GM18508 (cell line): ENCODE results near the gene IFIT3.
A peak's percentile ranks its signal among the peaks of the same experiment; 100 is the strongest.
"Not testable (repeated sequence)": the region's sequence is repeated elsewhere in the genome, so short reads cannot be mapped to it uniquely, and the experiment has no call there.

Source experiments
- ATAC-seq: cut with Tn5 transposase; IDR thresholded peaks from one replicate; pipeline ENCODE4 v1.9.1; 2021; ENCODE audit warnings: moderate number of reproducible peaks; ENCODE audit not compliant: insufficient read depth, unreplicated experiment

Gene IFIT3, protein sequence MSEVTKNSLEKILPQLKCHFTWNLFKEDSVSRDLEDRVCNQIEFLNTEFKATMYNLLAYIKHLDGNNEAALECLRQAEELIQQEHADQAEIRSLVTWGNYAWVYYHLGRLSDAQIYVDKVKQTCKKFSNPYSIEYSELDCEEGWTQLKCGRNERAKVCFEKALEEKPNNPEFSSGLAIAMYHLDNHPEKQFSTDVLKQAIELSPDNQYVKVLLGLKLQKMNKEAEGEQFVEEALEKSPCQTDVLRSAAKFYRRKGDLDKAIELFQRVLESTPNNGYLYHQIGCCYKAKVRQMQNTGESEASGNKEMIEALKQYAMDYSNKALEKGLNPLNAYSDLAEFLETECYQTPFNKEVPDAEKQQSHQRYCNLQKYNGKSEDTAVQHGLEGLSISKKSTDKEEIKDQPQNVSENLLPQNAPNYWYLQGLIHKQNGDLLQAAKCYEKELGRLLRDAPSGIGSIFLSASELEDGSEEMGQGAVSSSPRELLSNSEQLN

DNA sequence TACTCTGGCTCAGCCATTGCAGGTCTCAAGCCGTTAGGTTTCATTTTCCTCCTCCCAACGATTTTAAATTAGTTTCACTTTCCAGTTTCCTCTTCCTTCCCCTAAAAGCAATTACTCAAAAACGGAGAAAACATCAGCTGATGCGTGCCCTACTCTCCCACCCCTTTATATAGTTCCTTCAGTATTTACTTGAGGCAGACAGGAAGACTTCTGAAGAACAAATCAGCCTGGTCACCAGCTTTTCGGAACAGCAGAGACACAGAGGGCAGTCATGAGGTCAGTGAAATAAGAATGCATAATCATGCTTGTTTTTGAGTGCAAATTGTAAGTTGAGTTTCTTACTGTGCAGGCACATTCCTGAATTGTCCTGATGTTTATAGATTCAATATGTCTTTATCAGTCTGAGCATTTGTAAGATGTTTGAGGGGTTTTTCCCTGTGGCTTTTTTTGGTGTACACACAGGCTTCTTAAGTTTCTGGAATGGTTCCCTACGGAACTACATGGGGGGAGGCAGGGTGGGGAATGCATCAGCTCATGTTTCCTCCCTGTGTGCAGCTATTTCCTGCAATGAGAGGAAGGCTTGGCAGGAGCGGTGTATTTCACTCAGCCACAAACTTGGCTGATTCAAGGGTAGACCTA lies at the start of gene IFIT3:
Gene IFIT3 (plus strand): TSS at position 195 of the 639 bp plus-strand sequence. CDS start 77 bp downstream, at position 272.
- peak; percentile 26 for ATAC-seq

DNA sequence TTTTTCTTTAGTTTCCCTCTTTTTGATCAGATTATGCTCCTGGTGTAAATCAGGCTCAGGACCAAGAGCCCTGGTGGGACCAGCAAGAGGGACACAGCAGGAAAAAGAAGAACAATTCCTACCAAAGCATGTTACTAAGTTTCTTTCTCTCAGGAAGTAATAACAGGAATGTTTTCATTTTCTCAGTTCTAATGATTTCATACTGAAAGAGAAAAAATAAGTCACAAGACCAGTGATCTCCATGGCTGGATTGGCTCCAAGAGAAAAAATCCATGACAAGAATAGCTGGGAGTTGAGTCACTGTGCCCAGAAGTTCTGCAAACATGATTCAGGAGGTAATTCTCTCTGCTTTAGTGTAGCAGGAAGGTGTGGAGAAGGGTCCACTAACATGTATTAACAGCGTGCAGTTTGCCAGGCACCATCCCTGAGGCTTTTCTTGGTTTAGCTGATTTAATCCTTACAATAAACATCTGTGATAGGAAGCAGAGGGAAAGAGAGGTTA lies 49.7 kb upstream of the IFIT3 start:
- no peak for ATAC-seq

GRCh38 chr10:89278900-89279392 lies 48.9 kb upstream of the IFIT3 start:
- ATAC-seq, result no peak

DNA sequence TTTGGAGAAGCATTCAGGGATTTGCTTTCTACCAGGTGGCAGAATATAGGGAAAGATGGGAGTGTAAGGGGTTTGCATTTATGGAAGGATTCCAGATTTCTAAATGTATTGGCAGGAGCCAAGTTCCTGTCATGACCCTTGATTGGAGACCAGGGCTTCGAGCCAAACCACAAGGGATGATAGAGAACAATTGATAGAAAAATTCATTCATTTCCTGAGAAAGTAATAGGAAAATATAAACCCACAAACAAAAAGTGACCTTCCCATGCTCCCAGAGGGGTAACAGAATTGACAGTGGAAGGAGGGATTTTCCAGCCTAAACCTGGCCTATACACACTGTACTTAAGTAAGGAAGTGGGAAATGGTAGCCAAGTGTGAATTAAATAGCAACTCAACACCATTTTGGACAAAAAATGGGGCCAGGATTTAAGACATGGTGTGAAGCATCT lies 48.4 kb upstream of the IFIT3 start:
- ATAC-seq, result no peak

DNA sequence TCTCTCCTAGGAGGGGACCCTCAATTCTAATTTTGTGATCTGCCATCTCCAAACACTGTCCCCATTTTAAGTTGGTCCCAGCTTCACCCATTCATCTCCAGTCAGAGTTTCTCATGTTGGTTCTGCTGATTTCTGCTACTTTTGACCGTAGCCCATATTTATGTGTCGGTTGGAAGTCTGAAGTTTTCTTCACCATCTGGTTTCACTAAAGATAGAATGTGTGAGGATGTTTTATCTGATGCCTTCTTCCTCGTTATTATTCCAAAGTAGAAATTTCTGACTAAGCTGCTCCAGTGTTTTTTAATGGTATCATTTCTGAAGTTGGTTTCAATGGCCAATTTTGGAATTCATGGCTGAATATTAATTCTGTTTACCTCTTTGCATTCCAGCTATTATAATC lies 47.3 kb upstream of the IFIT3 start:
- no peak for ATAC-seq

GRCh38 chr10:89281606-89282395 lies 46.0 kb upstream of the IFIT3 start:
- no peak for ATAC-seq

GRCh38 chr10:89283025-89283935 lies 44.5 kb upstream of the IFIT3 start:
- no peak for ATAC-seq

DNA sequence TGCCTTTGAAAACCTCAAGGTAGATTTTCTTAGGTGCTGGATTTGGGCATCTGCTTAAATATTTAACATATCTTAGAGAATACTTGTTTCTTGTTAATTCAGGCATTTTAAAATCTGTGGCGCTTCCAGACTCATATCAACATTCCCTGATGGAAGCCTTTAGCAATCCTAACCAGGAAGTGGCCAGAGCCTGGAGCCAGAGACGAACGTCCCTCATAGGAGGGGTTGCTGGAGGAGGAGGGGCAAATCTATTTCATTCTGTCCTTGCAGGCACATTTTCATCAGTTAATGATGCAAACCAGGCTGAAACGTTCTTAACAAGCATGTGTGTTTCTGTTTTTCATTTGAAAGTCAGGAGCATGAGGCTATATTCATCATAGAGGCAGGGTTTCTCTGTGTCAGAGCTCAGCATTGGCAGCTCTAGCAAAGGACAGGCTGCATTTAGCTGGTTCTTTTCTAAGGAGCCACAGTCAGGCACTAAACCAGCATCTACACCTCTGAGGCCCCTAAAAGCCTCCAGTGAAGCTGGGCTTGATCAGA lies 43.8 kb upstream of the IFIT3 start:
- no peak for ATAC-seq

DNA sequence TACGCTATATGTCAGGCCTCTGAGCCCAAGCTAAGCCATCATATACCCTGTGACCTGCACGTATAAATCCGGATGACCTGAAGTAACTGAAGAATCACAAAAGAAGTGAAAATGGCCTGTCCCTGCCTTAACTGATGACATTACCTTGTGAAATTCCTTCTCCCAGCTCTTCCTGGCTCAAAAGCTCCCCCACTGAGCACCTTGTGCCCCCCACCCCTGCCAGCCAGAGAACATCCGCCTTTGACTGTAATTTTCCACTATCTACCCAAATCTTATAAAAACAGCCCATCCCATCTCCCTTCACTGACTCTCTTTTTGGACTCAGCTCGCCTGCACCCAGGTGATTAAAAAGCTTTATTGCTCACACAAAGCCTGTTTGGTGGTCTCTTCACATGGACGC lies 43.1 kb upstream of the IFIT3 start:
- ATAC-seq, result not testable (repeated sequence)

DNA sequence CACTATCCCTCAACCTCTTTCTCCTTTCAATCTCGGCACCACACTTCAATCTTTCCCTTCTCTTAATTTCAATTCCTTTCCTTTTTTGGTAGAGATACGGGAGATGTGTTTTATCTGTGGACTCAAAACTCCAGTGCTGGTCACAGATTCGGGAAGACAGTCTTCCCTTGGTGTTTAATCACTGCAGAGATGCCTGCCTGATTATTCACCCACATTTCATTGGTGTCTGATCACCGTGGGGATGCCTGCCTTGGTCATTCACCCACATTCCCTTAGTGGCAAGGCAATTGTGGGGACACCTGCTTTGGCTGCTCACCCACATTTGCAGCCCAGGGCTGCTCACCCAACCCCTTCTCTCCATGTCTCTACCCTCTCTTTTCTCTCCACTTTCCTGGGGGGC lies 42.5 kb upstream of the IFIT3 start:
- not testable (repeated sequence) for ATAC-seq

DNA sequence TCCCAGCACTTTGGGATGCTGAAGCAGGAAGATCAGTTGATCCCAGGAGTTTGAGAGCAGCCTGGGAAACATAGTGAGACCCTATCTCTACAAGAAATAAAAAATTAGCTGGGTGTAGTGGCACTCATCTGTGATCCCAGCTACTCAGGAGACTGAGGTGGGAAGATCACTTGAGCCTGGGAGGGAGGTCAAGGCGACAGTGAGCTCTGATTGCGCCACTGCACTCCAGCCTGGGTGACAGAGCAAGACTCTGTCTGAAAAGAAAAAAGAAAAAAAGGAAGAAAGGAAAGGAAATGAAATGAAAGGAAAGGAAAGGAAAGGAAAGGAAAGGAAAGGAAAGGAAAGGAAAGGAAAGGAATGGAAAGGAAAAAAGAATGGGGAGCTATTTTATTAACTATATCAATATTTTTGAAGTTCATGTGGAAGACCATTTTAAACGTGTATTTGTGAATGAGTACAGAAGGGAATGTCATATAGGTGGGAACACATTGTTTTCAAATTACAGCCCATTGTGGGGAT lies 33.0 kb upstream of the IFIT3 start:
- ATAC-seq, result no peak

DNA sequence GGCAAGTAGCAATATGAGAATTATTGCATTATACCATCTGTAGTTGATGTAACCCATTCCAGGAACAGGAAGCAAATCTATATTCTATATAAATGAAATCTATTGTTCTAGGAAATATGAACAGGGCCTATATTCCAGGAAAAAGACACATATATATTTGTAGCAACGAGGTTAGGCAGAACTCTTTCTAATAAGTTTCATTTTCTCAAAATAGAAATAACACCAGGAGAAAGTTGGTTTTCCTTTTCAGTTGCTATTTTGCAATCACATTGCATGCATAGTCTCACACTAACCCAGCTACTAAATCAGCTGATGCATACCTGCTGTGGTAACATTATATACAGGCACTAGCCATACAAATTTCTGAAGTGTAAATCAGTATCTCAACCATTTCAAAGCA lies 32.2 kb upstream of the IFIT3 start:
- ATAC-seq, result no peak

DNA sequence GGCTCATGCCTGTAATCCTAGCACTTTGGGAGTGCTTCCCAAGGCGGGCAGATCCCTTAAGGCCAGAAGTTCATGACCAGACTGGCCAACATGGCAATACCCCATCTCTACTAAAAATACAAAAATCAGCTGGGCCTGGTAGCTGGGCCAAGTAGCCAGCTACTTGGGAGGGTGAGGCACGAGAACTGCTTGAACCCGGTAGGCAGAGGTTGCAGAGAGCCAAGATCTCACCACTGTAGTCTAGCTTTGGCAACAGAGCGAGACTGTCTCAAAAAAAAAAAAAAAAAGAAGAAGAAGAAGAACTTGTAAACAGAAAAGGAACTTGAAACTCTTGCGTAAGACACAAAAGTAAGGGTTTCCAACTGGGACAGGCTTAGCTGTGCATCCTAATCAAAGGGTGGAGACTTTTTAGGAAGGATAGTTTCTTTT lies 31.6 kb upstream of the IFIT3 start:
- ATAC-seq, result no peak

- ATAC-seq, result no peak
These were observed 30.4 kb upstream of the IFIT3 start for GRCh38 chr10:89297356-89297755.

GRCh38 chr10:89297791-89298190 lies 30.0 kb upstream of the IFIT3 start:
- no peak for ATAC-seq

- no peak for ATAC-seq
These were observed 28.8 kb upstream of the IFIT3 start for GRCh38 chr10:89299031-89299430.

DNA sequence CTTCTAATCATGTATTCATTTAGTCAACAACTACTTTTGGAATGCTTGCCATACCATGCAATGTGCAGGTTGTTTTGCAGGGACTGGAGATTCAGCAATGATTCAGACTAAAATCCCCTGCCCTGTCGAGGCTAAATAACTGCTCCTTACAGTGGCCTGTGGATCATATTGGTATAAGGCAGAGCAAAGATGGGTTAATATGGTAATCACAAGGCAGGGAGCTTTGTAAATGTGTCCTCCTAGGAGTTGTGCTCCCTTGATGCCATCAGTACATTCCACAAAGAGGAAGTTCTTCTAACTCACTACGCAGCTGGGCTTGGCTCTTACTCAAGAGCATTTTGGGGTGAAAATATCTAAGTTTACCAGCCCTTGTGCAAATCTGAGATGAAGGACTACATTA lies 26.6 kb upstream of the IFIT3 start:
- ATAC-seq, result no peak

DNA sequence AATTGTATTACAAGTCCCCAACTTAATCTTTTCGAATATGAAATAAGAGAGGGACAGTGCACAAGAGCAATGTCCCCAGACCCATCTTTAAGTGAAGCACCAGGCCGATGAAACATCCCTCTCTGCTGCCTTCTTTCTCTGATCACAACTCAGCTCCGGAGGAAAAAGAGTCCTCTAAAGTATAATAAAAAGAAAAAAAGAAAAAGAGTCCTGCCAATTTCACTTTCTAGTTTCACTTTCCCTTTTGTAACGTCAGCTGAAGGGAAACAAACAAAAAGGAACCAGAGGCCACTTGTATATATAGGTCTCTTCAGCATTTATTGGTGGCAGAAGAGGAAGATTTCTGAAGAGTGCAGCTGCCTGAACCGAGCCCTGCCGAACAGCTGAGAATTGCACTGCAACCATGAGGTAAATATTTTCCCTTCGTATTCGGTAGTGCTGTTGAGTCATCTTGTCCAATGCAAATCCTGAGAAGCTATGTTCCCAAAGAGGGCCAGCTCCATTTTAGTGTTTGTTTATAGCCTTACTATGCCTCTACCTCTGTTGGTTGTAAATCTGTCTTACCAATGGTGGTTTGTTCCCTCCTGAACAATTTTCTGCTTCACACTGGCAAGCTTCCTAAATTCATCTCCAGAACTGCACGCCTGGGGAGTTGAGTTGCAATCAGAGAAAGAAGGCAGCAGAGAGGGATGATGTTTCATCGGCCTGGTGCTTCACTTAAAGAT lies 25.9 kb upstream of the IFIT3 start, which contains the start of gene IFIT2:
Gene IFIT2 (plus strand): TSS at position 326 of the 725 bp plus-strand sequence. CDS start 78 bp downstream, at position 404.
- ATAC-seq, result no peak
